CD4-positive, alpha-beta memory T cell (primary cell): ENCODE data around the gene ANKFN1. TPM values are rescaled to one million over a fixed set of nuclear protein-coding genes. Genes with fewer than 3 reads are reported as not detected.

ENCODE experiments used
- CTCF ChIA-PET: fragments of 350-600 bp; sonication (Branson Sonifier 250); formaldehyde crosslinking; loops from one replicate; lab custom pipeline; 2021; ENCODE audit warnings: inconsistent platforms; ENCODE audit not compliant: partially characterized antibody; lab: Charles Lee
- POLR2A ChIA-PET: fragments of 350-600 bp; sonication (Branson Sonifier 250); formaldehyde crosslinking; loops from one replicate; lab custom pipeline; 2021; ENCODE audit not compliant: partially characterized antibody; lab: Charles Lee
- DNase-seq, 5 donors: peaks; one replicate each; pipeline versions ENCODE4 v3.0.0 to v3.0.0-alpha.2; 2020 to 2022; ENCODE audit warnings: mixed read lengths in 1 of 5
- H3K27ac ChIP-seq: one replicate; pipeline ENCODE4 v1.7.0; 2013; ENCODE audit warnings: low read depth, low read length
- H3K27me3 ChIP-seq: 2 replicates; pipeline ENCODE4 v1.7.0; 2013; ENCODE audit warnings: mild to moderate bottlenecking, low read length, moderate library complexity; ENCODE audit not compliant: insufficient read depth
- H3K36me3 ChIP-seq: 2 replicates; pipeline ENCODE4 v1.7.0; 2013; ENCODE audit warnings: mild to moderate bottlenecking, low read length, moderate library complexity; ENCODE audit not compliant: insufficient read depth
- H3K4me1 ChIP-seq: 2 replicates; pipeline ENCODE4 v1.7.0; 2013; ENCODE audit warnings: mild to moderate bottlenecking, low read length, moderate library complexity; ENCODE audit not compliant: insufficient read depth
- H3K4me3 ChIP-seq, 2 donors: one replicate each; pipeline ENCODE4 v1.7.0; 2013; ENCODE audit warnings: low read length in 2 of 2, mild to moderate bottlenecking in 1 of 2
- H3K9me3 ChIP-seq, 2 donors: one replicate each; pipeline ENCODE4 v1.7.0; 2013; ENCODE audit warnings: low read length in 2 of 2, control low read depth in 1 of 2; ENCODE audit not compliant: control insufficient read depth in 1 of 2
- H3K27ac Mint-ChIP-seq, 7 donors: one replicate each; pipeline ENCODE4 v1.8.0; 2020 to 2021; ENCODE audit warnings: mixed read lengths in 7 of 7, mild to moderate bottlenecking in 6 of 7, inconsistent platforms in 3 of 7, moderate library complexity in 3 of 7
- H3K27me3 Mint-ChIP-seq, 2 donors: one replicate each; pipeline ENCODE4 v1.8.0; 2020 to 2021; ENCODE audit warnings: mixed read lengths in 2 of 2
- H3K36me3 Mint-ChIP-seq, 2 donors: one replicate each; pipeline ENCODE4 v1.8.0; 2020 to 2021; ENCODE audit warnings: mixed read lengths in 2 of 2, inconsistent platforms in 1 of 2, mild to moderate bottlenecking in 1 of 2
- H3K4me1 Mint-ChIP-seq, 4 donors: one replicate each; pipeline ENCODE4 v1.8.0; 2020 to 2021; ENCODE audit warnings: mixed read lengths in 4 of 4, mild to moderate bottlenecking in 1 of 4
- H3K4me3 Mint-ChIP-seq, 8 donors: one replicate each; pipeline ENCODE4 v1.8.0; 2020 to 2021; ENCODE audit warnings: mixed read lengths in 8 of 8, mild to moderate bottlenecking in 7 of 8, moderate library complexity in 6 of 8, inconsistent platforms in 3 of 8
- H3K9me3 Mint-ChIP-seq, 8 donors: one replicate each; pipeline ENCODE4 v1.8.0; 2020 to 2021; ENCODE audit warnings: mixed read lengths in 8 of 8, mild to moderate bottlenecking in 5 of 8, inconsistent platforms in 3 of 8, moderate library complexity in 1 of 8
- intact Hi-C: fragments of 100-400 bp; cut with micrococcal nuclease; formaldehyde crosslinking; loops from one replicate; pipeline ENCODE4 v1.15.1; 2023
- polyA plus RNA-seq, 2 donors: library from polyadenylated mRNA; unstranded; fragments of 300-500 nt; fragmentation: Illumina TruSeq; gene quantifications; one replicate each; pipeline ENCODE4 v1.2.3, GENCODE V29; 2021
- total RNA-seq, 2 experiments: library from RNA; stranded (reverse); gene quantifications; one replicate each; pipeline ENCODE4 v1.2.3, GENCODE V29; 2021

Gene ANKFN1
- total and polyA plus RNA-seq, 4 experiments from 2014 or later, result not detected

- ChIA-PET POLR2A (no interaction called here), CTCF (no interaction called here)
- Histone ChIP-seq H3K9me3 (no peaks in the 10 kb centered on the region), H3K4me3 (no peak overlapping the region), H3K27ac (no peak overlapping the region), H3K27me3 (peaks cover 3% of the 10 kb centered on the region), H3K4me1 (no peaks in the 10 kb centered on the region), H3K36me3 (no peaks in the 10 kb centered on the region)
- Mint-ChIP-seq H3K27ac (no peak overlapping the region), H3K4me1 (no peaks in the 10 kb centered on the region), H3K36me3 (no peaks in the 10 kb centered on the region), H3K9me3 (peaks cover 0 to 1% (median 0%) of the 10 kb centered on the region in 8 donors), H3K4me3 (no peak overlapping the region), H3K27me3 (peaks cover 11 to 14% of the 10 kb centered on the region in 2 donors)
- intact Hi-C loops, result no loop called here
- DNase-seq, result no peak
Measured at GRCh38 chr17:56441308-56441707, 288.0 kb downstream of the ANKFN1 start.

- no peaks in the 10 kb centered on the region for H3K9me3 ChIP-seq
- H3K36me3 ChIP-seq, result no peaks in the 10 kb centered on the region
- no peak overlapping the region for H3K4me3 Mint-ChIP-seq
- intact Hi-C loops, result no loop called here
- no peaks in the 10 kb centered on the region for H3K9me3 Mint-ChIP-seq
- no peaks in the 10 kb centered on the region for H3K4me1 Mint-ChIP-seq
- no peaks in the 10 kb centered on the region for H3K36me3 Mint-ChIP-seq
- H3K27me3 ChIP-seq, result peaks cover 3% of the 10 kb centered on the region
- H3K27ac Mint-ChIP-seq, result no peak overlapping the region
- H3K4me3 ChIP-seq, result no peak overlapping the region
- ChIA-PET POLR2A (no interaction called here), CTCF (no interaction called here)
- H3K27me3 Mint-ChIP-seq, result peaks cover 5 to 6% of the 10 kb centered on the region in 2 donors
- H3K4me1 ChIP-seq, result no peaks in the 10 kb centered on the region
- no peak for DNase-seq
- no peak overlapping the region for H3K27ac ChIP-seq
Measured at GRCh38 chr17:56445692-56446411, 292.6 kb downstream of the ANKFN1 start.

- Mint-ChIP-seq H3K4me3 (no peak overlapping the region), H3K9me3 (no peaks in the 10 kb centered on the region)
Measured at GRCh38 chr17:56447171-56447570, 293.9 kb downstream of the ANKFN1 start.

GRCh38 chr17:56448371-56448770, 295.1 kb downstream of the ANKFN1 start:
- Histone ChIP-seq H3K27me3 (no peaks in the 10 kb centered on the region), H3K4me3 (no peak overlapping the region), H3K9me3 (no peaks in the 10 kb centered on the region), H3K36me3 (no peaks in the 10 kb centered on the region), H3K27ac (no peak overlapping the region), H3K4me1 (no peaks in the 10 kb centered on the region)
- no peak overlapping the region for H3K4me3 Mint-ChIP-seq
- peaks cover 4 to 5% of the 10 kb centered on the region in 2 donors for H3K27me3 Mint-ChIP-seq
- intact Hi-C loops, result no loop called here
- ChIA-PET POLR2A (no interaction called here), CTCF (no interaction called here)
- H3K27ac Mint-ChIP-seq, result no peak overlapping the region
- no peaks in the 10 kb centered on the region for H3K36me3 Mint-ChIP-seq
- H3K9me3 Mint-ChIP-seq, result no peaks in the 10 kb centered on the region
- DNase-seq, result no peak
- H3K4me1 Mint-ChIP-seq, result no peaks in the 10 kb centered on the region

More at GRCh38 chr17:56447171-56447570, 293.9 kb downstream of the ANKFN1 start:
- H3K9me3 ChIP-seq, result no peaks in the 10 kb centered on the region
- DNase-seq, result no peak
- H3K27me3 ChIP-seq, result peaks cover 3% of the 10 kb centered on the region
- CTCF ChIA-PET, result no interaction called here
- POLR2A ChIA-PET, result no interaction called here
- Mint-ChIP-seq H3K27me3 (peaks cover 5% of the 10 kb centered on the region in 2 donors), H3K4me1 (no peaks in the 10 kb centered on the region), H3K27ac (no peak overlapping the region), H3K36me3 (no peaks in the 10 kb centered on the region)
- intact Hi-C loops, result no loop called here
- H3K27ac ChIP-seq, result no peak overlapping the region
- H3K4me3 ChIP-seq, result no peak overlapping the region
- H3K4me1 ChIP-seq, result no peaks in the 10 kb centered on the region
- no peaks in the 10 kb centered on the region for H3K36me3 ChIP-seq

- H3K4me1 Mint-ChIP-seq, result no peaks in the 10 kb centered on the region
- H3K4me3 ChIP-seq, result no peak overlapping the region
- H3K4me3 Mint-ChIP-seq, result no peak overlapping the region
- intact Hi-C loops, result no loop called here
- POLR2A ChIA-PET, result no interaction called here
- no peaks in the 10 kb centered on the region for H3K36me3 ChIP-seq
- no peak overlapping the region for H3K27ac ChIP-seq
- no peaks in the 10 kb centered on the region for H3K9me3 ChIP-seq
- H3K9me3 Mint-ChIP-seq, result peaks cover 0 to 2% (median 0%) of the 10 kb centered on the region in 8 donors
- CTCF ChIA-PET, result no interaction called here
- DNase-seq, result no peak
- no peaks in the 10 kb centered on the region for H3K27me3 ChIP-seq
- H3K36me3 Mint-ChIP-seq, result no peaks in the 10 kb centered on the region
- H3K27me3 Mint-ChIP-seq, result peaks cover 6 to 7% of the 10 kb centered on the region in 2 donors
- no peaks in the 10 kb centered on the region for H3K4me1 ChIP-seq
- H3K27ac Mint-ChIP-seq, result no peak overlapping the region
Measured at GRCh38 chr17:56449176-56449575, 295.9 kb downstream of the ANKFN1 start.

- H3K27ac Mint-ChIP-seq, result no peak overlapping the region
- H3K27me3 ChIP-seq, result no peaks in the 10 kb centered on the region
- H3K36me3 ChIP-seq, result no peaks in the 10 kb centered on the region
- ChIA-PET POLR2A (no interaction called here), CTCF (no interaction called here)
- no peak overlapping the region for H3K4me3 ChIP-seq
- H3K4me1 ChIP-seq, result no peaks in the 10 kb centered on the region
- peaks cover 6 to 13% of the 10 kb centered on the region in 2 donors for H3K27me3 Mint-ChIP-seq
- H3K9me3 Mint-ChIP-seq, result peaks cover 0 to 2% (median 0%) of the 10 kb centered on the region in 8 donors
- no peak overlapping the region for H3K4me3 Mint-ChIP-seq
- H3K27ac ChIP-seq, result no peak overlapping the region
- no peaks in the 10 kb centered on the region for H3K9me3 ChIP-seq
- H3K4me1 Mint-ChIP-seq, result no peaks in the 10 kb centered on the region
- intact Hi-C loops, result no loop called here
- no peaks in the 10 kb centered on the region for H3K36me3 Mint-ChIP-seq
- DNase-seq, result no peak
Measured at GRCh38 chr17:56451629-56452028, 298.4 kb downstream of the ANKFN1 start.

- ChIA-PET CTCF (no interaction called here), POLR2A (no interaction called here)
- H3K27ac ChIP-seq, result no peak overlapping the region
- intact Hi-C loops, result no loop called here
- no peak overlapping the region for H3K4me3 ChIP-seq
- Mint-ChIP-seq H3K4me1 (no peaks in the 10 kb centered on the region), H3K27ac (no peak overlapping the region), H3K4me3 (no peak overlapping the region), H3K9me3 (peaks cover 0 to 2% (median 0%) of the 10 kb centered on the region in 8 donors), H3K27me3 (peaks cover 6 to 13% of the 10 kb centered on the region in 2 donors), H3K36me3 (no peaks in the 10 kb centered on the region)
- H3K36me3 ChIP-seq, result no peaks in the 10 kb centered on the region
- no peaks in the 10 kb centered on the region for H3K4me1 ChIP-seq
- H3K9me3 ChIP-seq, result no peaks in the 10 kb centered on the region
- no peak for DNase-seq
- H3K27me3 ChIP-seq, result no peaks in the 10 kb centered on the region
Measured at GRCh38 chr17:56452461-56452860, 299.2 kb downstream of the ANKFN1 start.
